Thyroid gland (tissue), 4 donors: ENCODE results near the gene SLC10A3. TPM values are rescaled to one million over a fixed set of nuclear protein-coding genes. Genes with fewer than 3 reads are reported as not detected.

Experiments used
- DNase-seq, 2 donors: peaks; one replicate each; pipeline ENCODE4 v3.0.0-alpha.2; 2019
- H3K27ac ChIP-seq, 3 donors: fragments of 200-600 bp; sonication (generic); 1 replicate in 2 of 3; 2 replicates in 1 of 3; pipeline ENCODE4 v1.5.1; 2016 to 2019; ENCODE audit warnings: mild to moderate bottlenecking in 1 of 3, moderate library complexity in 1 of 3
- H3K27me3 ChIP-seq: fragments of 200-600 bp; sonication (generic); one replicate; pipeline ENCODE4 v1.5.1; 2019
- H3K36me3 ChIP-seq, 2 donors: fragments of 200-600 bp; sonication (generic); one replicate each; pipeline ENCODE4 v1.5.1; 2016 to 2019
- H3K4me1 ChIP-seq, 2 donors: fragments of 200-600 bp; sonication (generic); one replicate each; pipeline ENCODE4 v1.5.1; 2017 to 2019
- H3K4me3 ChIP-seq, 3 donors: fragments of 200-600 bp; sonication (generic); replicated peaks in 1 of 3; 1 replicate in 2 of 3; 2 replicates in 1 of 3; pipeline ENCODE4 v1.5.1; 2016; ENCODE audit warnings: mild to moderate bottlenecking in 1 of 3
- H3K9me3 ChIP-seq: fragments of 200-600 bp; sonication (generic); one replicate; pipeline ENCODE4 v1.5.1; 2017
- CTCF ChIP-seq, 6 experiments: fragments of 200-600 bp in 3 of 6; fragments of 450-650 bp in 3 of 6; sonication (generic) in 3 of 6; IDR thresholded peaks; one replicate each; pipeline ENCODE4 v1.5.1; 2016 to 2019; ENCODE audit warnings: antibody characterized with exemption in 6 of 6, mild to moderate bottlenecking in 2 of 6, inconsistent platforms in 1 of 6, moderate library complexity in 1 of 6
- POLR2A ChIP-seq, 2 donors: fragments of 450-650 bp; IDR thresholded peaks; one replicate each; pipeline ENCODE4 v1.6.1; 2017; ENCODE audit warnings: antibody characterized with exemption in 2 of 2, mild to moderate bottlenecking in 2 of 2, moderate library complexity in 1 of 2
- WGBS, 2 donors: methylation state at CpG; one replicate each; pipeline ENCODE4 v1.1.5; 2017; 5-methylcytosine and 5-hydroxymethylcytosine counted together
- intact Hi-C: fragments of 100-400 bp; cut with DNase I; formaldehyde crosslinking; loops from one replicate; pipeline ENCODE4 v1.15.1; 2023
- total RNA-seq, 4 donors: library from RNA; depleted of rRNA; stranded (reverse); fragments of >200 nt; gene quantifications; one replicate each; pipeline ENCODE4 v1.2.3, GENCODE V29; 2016

SLC10A3 gene
- total RNA-seq, 4 donors from 2014 or later, result 21.9 to 40.6 (median 29.3) TPM

GRCh38 chrX:154495472-154495922, 5.1 kb upstream of the SLC10A3 start:
- Histone ChIP-seq H3K36me3 (no peaks in the 10 kb centered on the region), H3K27me3 (no peaks in the 10 kb centered on the region), H3K4me3 (no peak overlapping the region), H3K27ac (no peak overlapping the region), H3K9me3 (no peaks in the 10 kb centered on the region), H3K4me1 (no peaks in the 10 kb centered on the region)
- TF ChIP-seq POLR2A (IDR thresholded peaks at IDR 0.05), result no peak
- TF ChIP-seq CTCF (IDR thresholded peaks at IDR 0.05), result no peak
- WGBS, 2 donors, result 77% methylated on average over 4 to 6 of the region's 6 CpGs
- DNase-seq, result no peak
- intact Hi-C loops, result no loop called here

GRCh38 chrX:154494715-154495114, 4.3 kb upstream of the SLC10A3 start:
- H3K4me3 ChIP-seq, result no peak overlapping the region
- TF ChIP-seq CTCF (IDR thresholded peaks at IDR 0.05) (no peak), POLR2A (IDR thresholded peaks at IDR 0.05) (no peak)
- no peak for DNase-seq
- H3K27me3 ChIP-seq, result no peaks in the 10 kb centered on the region
- no peak overlapping the region for H3K27ac ChIP-seq
- H3K9me3 ChIP-seq, result no peaks in the 10 kb centered on the region
- no peaks in the 10 kb centered on the region for H3K4me1 ChIP-seq
- no peaks in the 10 kb centered on the region for H3K36me3 ChIP-seq
- intact Hi-C loops, result no loop called here
- WGBS, 2 donors, result 80 to 100% methylated on average over 1 to 2 of the region's 3 CpGs

- intact Hi-C loops, result no loop called here
- no peaks in the 10 kb centered on the region for H3K27me3 ChIP-seq
- H3K4me1 ChIP-seq, result peaks cover 0 to 7% of the 10 kb centered on the region in 2 donors
- peak; percentile 25 to 27 for DNase-seq
- WGBS, 2 donors, result 17% methylated on average over 1 of the region's 19 CpGs; no CpG with 5 or more reads in 1 of the 2 donors
- H3K36me3 ChIP-seq, result no peaks in the 10 kb centered on the region
- peak overlapping the region; percentile 59 to 89 (median 70) for H3K27ac ChIP-seq
- TF ChIP-seq POLR2A (IDR thresholded peaks at IDR 0.05) (no peak), CTCF (IDR thresholded peaks at IDR 0.05) (no peak)
- no peaks in the 10 kb centered on the region for H3K9me3 ChIP-seq
- peak overlapping the region; percentile 26 to 56 (median 32) for H3K4me3 ChIP-seq
Observed at GRCh38 chrX:154490021-154490413, 412 bp downstream of the SLC10A3 start.

GRCh38 chrX:154489182-154489581, 1.2 kb downstream of the SLC10A3 start:
- Histone ChIP-seq H3K27me3 (no peaks in the 10 kb centered on the region), H3K36me3 (no peaks in the 10 kb centered on the region), H3K4me1 (peaks cover 0 to 13% of the 10 kb centered on the region in 2 donors), H3K27ac (no peak overlapping the region), H3K9me3 (no peaks in the 10 kb centered on the region), H3K4me3 (no peak overlapping the region)
- intact Hi-C loops, result loop anchor here (5.0 kb wide), 1 partner anchor 52 kb away; the partner anchor contains the start of gene GDI1
- TF ChIP-seq CTCF (IDR thresholded peaks at IDR 0.05), result no peak
- WGBS, 2 donors, result 90 to 100% methylated on average over 1 to 2 of the region's 4 CpGs
- no peak for DNase-seq

GRCh38 chrX:154488336-154489075, 1.9 kb downstream of the SLC10A3 start:
- no peak overlapping the region for H3K27ac ChIP-seq
- intact Hi-C loops, result loop anchor here (5.0 kb wide), 1 partner anchor 51 kb away; the partner anchor contains the start of gene GDI1
- WGBS, 2 donors, result no CpG with 5 or more reads among the region's 20 CpGs
- peaks cover 0 to 13% of the 10 kb centered on the region in 2 donors for H3K4me1 ChIP-seq
- TF ChIP-seq POLR2A (IDR thresholded peaks at IDR 0.05) (no peak), CTCF (IDR thresholded peaks at IDR 0.05) (no peak)
- H3K27me3 ChIP-seq, result no peaks in the 10 kb centered on the region
- H3K9me3 ChIP-seq, result no peaks in the 10 kb centered on the region
- DNase-seq, result no peak
- no peak overlapping the region for H3K4me3 ChIP-seq
- no peaks in the 10 kb centered on the region for H3K36me3 ChIP-seq
